ENCODE data around the gene MEST. TPM values are rescaled to one million over a fixed set of nuclear protein-coding genes. Genes with fewer than 3 reads are reported as not detected.
"Not testable (repeated sequence)": the region's sequence is repeated elsewhere in the genome, so short reads cannot be mapped to it uniquely, and the experiment has no call there.

Gene MEST
- total RNA-seq, 1 experiment from 2014 or later, result not detected

- DNase-seq (ENCODE audit: low read depth, low spot score), result no peak
- in situ Hi-C loops (cut with HindIII; ENCODE audit: low pct_unique_long_range_greater_than_20kb, low sequenced_read_pairs), result no loop called here
Observed at GRCh38 chr7:130500910-130501309, 9.0 kb downstream of the MEST start.

- in situ Hi-C loops (cut with HindIII; ENCODE audit: low pct_unique_long_range_greater_than_20kb, low sequenced_read_pairs), result no loop called here
- DNase-seq (ENCODE audit: low read depth, low spot score), result no peak
Observed at GRCh38 chr7:130505753-130506152, 13.9 kb downstream of the MEST start.

GRCh38 chr7:130506358-130506757 lies 14.5 kb downstream of the MEST start:
- in situ Hi-C loops (cut with HindIII; ENCODE audit: low pct_unique_long_range_greater_than_20kb, low sequenced_read_pairs), result no loop called here

GRCh38 chr7:130512038-130512437 lies 20.2 kb downstream of the MEST start:
- DNase-seq (ENCODE audit: low read depth, low spot score); in situ Hi-C loops (cut with HindIII; ENCODE audit: low pct_unique_long_range_greater_than_20kb, low sequenced_read_pairs): not testable (repeated sequence)

More at GRCh38 chr7:130506358-130506757, 14.5 kb downstream of the MEST start:
- no peak for DNase-seq (ENCODE audit: low read depth, low spot score)

- DNase-seq (ENCODE audit: low read depth, low spot score), result no peak
- in situ Hi-C loops (cut with HindIII; ENCODE audit: low pct_unique_long_range_greater_than_20kb, low sequenced_read_pairs), result no loop called here
Observed at GRCh38 chr7:130513447-130513846, 21.6 kb downstream of the MEST start.

GRCh38 chr7:130515315-130516040 lies 23.6 kb downstream of the MEST start:
- in situ Hi-C loops (cut with HindIII; ENCODE audit: low pct_unique_long_range_greater_than_20kb, low sequenced_read_pairs), result no loop called here

GRCh38 chr7:130521258-130521951 lies 29.5 kb downstream of the MEST start:
- no peak for DNase-seq (ENCODE audit: low read depth, low spot score)
- in situ Hi-C loops (cut with HindIII; ENCODE audit: low pct_unique_long_range_greater_than_20kb, low sequenced_read_pairs), result no loop called here

More at GRCh38 chr7:130515315-130516040, 23.6 kb downstream of the MEST start:
- DNase-seq (ENCODE audit: low read depth, low spot score), result no peak

GRCh38 chr7:130523519-130524125 lies 31.7 kb downstream of the MEST start:
- in situ Hi-C loops (cut with HindIII; ENCODE audit: low pct_unique_long_range_greater_than_20kb, low sequenced_read_pairs); DNase-seq (ENCODE audit: low read depth, low spot score): not testable (repeated sequence)

GRCh38 chr7:130524628-130525027 lies 32.7 kb downstream of the MEST start:
- in situ Hi-C loops (cut with HindIII; ENCODE audit: low pct_unique_long_range_greater_than_20kb, low sequenced_read_pairs), result no loop called here
- DNase-seq (ENCODE audit: low read depth, low spot score), result no peak

GRCh38 chr7:130527752-130528355 lies 36.0 kb downstream of the MEST start:
- DNase-seq (ENCODE audit: low read depth, low spot score); in situ Hi-C loops (cut with HindIII; ENCODE audit: low pct_unique_long_range_greater_than_20kb, low sequenced_read_pairs): not testable (repeated sequence)

- no peak for DNase-seq (ENCODE audit: low read depth, low spot score)
- in situ Hi-C loops (cut with HindIII; ENCODE audit: low pct_unique_long_range_greater_than_20kb, low sequenced_read_pairs), result no loop called here
Observed at GRCh38 chr7:130529417-130529816, 37.5 kb downstream of the MEST start.

- DNase-seq (ENCODE audit: low read depth, low spot score); in situ Hi-C loops (cut with HindIII; ENCODE audit: low pct_unique_long_range_greater_than_20kb, low sequenced_read_pairs): not testable (repeated sequence)
Observed at GRCh38 chr7:130537894-130538293, 46.0 kb downstream of the MEST start.

GRCh38 chr7:130541287-130541686 lies 49.4 kb downstream of the MEST start:
- in situ Hi-C loops (cut with HindIII; ENCODE audit: low pct_unique_long_range_greater_than_20kb, low sequenced_read_pairs); DNase-seq (ENCODE audit: low read depth, low spot score): not testable (repeated sequence)

- DNase-seq (ENCODE audit: low read depth, low spot score); in situ Hi-C loops (cut with HindIII; ENCODE audit: low pct_unique_long_range_greater_than_20kb, low sequenced_read_pairs): not testable (repeated sequence)
Observed at GRCh38 chr7:130542297-130542696, 50.4 kb downstream of the MEST start.

- in situ Hi-C loops (cut with HindIII; ENCODE audit: low pct_unique_long_range_greater_than_20kb, low sequenced_read_pairs), result no loop called here
Observed at GRCh38 chr7:130543487-130544010, 51.7 kb downstream of the MEST start.

GRCh38 chr7:130544356-130544755 lies 52.5 kb downstream of the MEST start:
- no peak for DNase-seq (ENCODE audit: low read depth, low spot score)
- in situ Hi-C loops (cut with HindIII; ENCODE audit: low pct_unique_long_range_greater_than_20kb, low sequenced_read_pairs), result no loop called here

More at GRCh38 chr7:130543487-130544010, 51.7 kb downstream of the MEST start:
- no peak for DNase-seq (ENCODE audit: low read depth, low spot score)

GRCh38 chr7:130553398-130554029 lies 61.6 kb downstream of the MEST start:
- in situ Hi-C loops (cut with HindIII; ENCODE audit: low pct_unique_long_range_greater_than_20kb, low sequenced_read_pairs), result no loop called here
- no peak for DNase-seq (ENCODE audit: low read depth, low spot score)
